Adrenal gland (tissue), 5 donors: Measurements from ENCODE around the gene FBLL1.

Experiments used
- CTCF ChIP-seq, 6 experiments: fragments of 450-650 bp in 4 of 6; fragments of 200-600 bp in 2 of 6; sonication (generic) in 1 of 6; IDR thresholded peaks; 1 replicate in 5 of 6; 2 replicates in 1 of 6; pipeline versions ENCODE4 v1.5.1 to v1.8.0; 2016 to 2021; ENCODE audit warnings: antibody characterized with exemption in 6 of 6, mild to moderate bottlenecking in 2 of 6, moderate library complexity in 1 of 6
- POLR2A ChIP-seq, 2 donors: fragments of 450-650 bp; IDR thresholded peaks; one replicate each; pipeline ENCODE4 v1.6.1; 2017; ENCODE audit warnings: antibody characterized with exemption in 2 of 2, mild to moderate bottlenecking in 2 of 2, moderate library complexity in 1 of 2
- donor health status: DM: no; HTN: no; CAD: no.

GRCh38 chr5:168529374-168530234, 499 bp downstream of the FBLL1 start:
- TF ChIP-seq CTCF (IDR thresholded peaks at IDR 0.05) (no peak), POLR2A (IDR thresholded peaks at IDR 0.05) (no peak)
